ENCODE results near the gene ZCCHC4.

DNA sequence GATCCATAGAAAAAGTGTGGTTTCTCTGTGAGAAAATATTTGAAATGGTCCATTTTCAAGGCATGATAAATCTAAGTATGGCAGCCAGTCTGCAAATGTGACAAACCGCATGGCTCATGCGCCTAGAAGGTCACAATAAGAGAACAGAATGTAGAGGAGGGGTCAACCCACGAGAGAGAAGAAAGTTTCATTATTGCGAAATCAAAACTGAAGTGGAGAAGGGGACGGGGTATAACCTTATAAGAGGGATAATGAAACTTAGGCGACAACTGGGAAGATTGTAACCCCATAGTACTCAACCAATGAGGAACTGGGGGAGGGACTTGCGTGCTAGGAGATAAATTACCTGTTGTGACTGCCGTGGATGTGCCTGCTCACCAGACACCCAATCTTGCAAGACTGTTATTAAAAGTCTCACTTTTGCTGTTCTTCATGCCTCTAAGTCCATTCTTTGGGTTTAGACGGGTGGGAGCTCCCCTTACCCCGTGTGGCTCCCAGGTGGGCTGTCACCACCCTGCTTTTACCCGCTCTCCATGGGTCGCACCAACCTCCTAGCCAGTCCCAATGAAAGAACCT lies 21.3 kb upstream of the ZCCHC4 start:
- TF ChIP-seq, protein P1, sequence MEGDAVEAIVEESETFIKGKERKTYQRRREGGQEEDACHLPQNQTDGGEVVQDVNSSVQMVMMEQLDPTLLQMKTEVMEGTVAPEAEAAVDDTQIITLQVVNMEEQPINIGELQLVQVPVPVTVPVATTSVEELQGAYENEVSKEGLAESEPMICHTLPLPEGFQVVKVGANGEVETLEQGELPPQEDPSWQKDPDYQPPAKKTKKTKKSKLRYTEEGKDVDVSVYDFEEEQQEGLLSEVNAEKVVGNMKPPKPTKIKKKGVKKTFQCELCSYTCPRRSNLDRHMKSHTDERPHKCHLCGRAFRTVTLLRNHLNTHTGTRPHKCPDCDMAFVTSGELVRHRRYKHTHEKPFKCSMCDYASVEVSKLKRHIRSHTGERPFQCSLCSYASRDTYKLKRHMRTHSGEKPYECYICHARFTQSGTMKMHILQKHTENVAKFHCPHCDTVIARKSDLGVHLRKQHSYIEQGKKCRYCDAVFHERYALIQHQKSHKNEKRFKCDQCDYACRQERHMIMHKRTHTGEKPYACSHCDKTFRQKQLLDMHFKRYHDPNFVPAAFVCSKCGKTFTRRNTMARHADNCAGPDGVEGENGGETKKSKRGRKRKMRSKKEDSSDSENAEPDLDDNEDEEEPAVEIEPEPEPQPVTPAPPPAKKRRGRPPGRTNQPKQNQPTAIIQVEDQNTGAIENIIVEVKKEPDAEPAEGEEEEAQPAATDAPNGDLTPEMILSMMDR (conservative IDR thresholded peaks at IDR 0.05; ENCODE audit: low read depth, low read length): no peak
- TF ChIP-seq MAZ (IDR thresholded peaks at IDR 0.05; ENCODE audit: borderline replicate concordance, low read depth, low read length) (no peak), CEBPB (IDR thresholded peaks at IDR 0.05; ENCODE audit: low read depth, low read length) (peak; percentile 87), POLR2A (IDR thresholded peaks at IDR 0.05; ENCODE audit: low read depth, low read length) (no peak), BHLHE40 (IDR thresholded peaks at IDR 0.05; ENCODE audit: low read depth, low read length) (no peak), RCOR1 (IDR thresholded peaks at IDR 0.05; ENCODE audit: insufficient replicate concordance, low read length) (no peak)
- TF ChIP-seq, protein P2, sequence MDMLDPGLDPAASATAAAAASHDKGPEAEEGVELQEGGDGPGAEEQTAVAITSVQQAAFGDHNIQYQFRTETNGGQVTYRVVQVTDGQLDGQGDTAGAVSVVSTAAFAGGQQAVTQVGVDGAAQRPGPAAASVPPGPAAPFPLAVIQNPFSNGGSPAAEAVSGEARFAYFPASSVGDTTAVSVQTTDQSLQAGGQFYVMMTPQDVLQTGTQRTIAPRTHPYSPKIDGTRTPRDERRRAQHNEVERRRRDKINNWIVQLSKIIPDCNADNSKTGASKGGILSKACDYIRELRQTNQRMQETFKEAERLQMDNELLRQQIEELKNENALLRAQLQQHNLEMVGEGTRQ (IDR thresholded peaks at IDR 0.05; ENCODE audit: low read depth, low read length): no peak

All from IMR-90 (cell line).